HG03439 (cell line): ENCODE measurements around the gene MRO.

ENCODE experiments used
- ATAC-seq: cut with Tn5 transposase; IDR thresholded peaks from one replicate; pipeline ENCODE4 v1.9.1; 2021; ENCODE audit warnings: mild to moderate bottlenecking, moderate library complexity; ENCODE audit not compliant: unreplicated experiment

The MRO gene

DNA sequence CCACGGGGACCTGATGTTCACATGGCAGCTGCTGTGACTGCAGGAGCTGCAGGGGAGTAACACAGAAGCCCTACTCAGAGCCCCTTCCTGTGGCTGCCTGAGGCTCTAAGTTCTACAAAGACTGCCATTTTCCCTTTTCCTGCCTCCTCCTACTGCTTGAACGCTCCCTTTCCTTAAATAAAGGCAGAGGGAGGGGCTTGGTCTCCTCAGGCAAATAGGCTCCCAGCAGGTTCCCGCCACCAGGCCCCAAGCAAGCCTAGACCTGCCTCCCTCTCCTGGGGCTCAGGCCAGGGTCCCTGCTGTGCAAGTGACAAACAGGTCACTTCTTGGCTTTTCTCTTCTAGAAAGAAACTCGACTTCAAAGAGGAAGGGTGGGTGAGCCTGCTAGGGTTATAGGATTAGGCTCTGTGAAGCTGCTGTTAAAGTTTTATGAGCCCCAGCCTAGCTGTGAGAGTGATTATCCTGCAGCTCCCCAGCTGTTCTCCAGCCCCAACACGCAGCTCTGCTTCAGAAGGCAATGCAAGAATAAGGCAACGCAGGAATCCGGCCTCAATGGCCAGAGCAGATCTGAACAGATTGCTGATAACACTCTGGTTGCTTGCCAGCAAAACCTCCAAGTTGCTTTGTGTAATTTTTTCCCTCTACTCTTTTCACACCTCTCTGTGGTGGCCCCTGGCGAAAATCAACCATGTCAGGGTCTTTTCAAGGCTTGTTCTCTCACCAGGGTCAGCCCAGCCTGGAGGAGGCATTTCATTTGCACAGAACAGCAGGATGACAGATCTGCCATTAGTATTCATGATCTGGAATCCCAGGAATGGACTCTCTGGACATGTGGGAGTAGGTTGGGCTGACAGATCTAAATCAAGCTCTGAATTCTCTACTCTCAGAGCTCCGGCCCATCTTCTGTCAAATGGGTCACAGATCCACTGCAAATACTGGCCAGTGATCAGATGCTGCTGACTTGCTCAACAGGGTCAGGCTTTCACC is 71.3 kb downstream of the MRO start:
- ATAC-seq, result no peak

DNA sequence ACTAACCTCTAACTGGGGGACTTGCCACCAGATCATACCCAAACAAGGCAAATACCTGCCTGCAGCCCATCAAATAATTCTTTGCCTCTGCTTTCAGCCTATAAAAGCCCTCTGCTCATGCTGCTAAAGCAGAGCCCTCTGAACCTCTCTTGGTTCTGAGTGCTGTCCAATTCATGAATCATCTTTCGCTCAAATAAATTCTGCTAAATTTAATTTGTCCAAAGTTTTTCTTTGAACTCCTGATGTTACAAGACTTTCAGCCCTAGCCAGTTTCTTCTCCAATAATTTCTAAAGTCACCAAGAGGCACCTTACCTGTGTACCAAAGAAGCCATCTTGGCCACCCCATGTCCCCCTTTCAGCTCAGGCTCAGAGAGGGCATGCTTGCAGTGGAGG is 72.0 kb downstream of the MRO start:
- no peak for ATAC-seq

DNA sequence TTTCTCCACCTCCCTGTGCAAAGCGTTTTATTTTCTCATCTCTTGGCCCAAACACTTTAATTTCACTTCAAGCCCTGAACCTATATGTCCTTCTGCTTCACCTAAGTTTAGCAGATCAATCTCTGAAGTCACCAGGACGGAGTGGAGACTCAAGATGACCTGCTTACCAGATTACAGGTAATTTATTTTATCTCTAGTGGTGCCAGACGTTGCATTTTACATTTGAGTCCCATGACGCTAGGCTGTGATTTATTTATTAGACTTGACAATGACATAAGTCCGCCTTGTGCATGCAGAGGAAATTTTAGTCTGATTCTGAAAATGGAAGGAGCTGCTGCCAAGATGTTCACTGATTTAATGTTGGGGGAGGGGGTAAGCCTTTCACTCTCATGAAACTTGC is 73.9 kb downstream of the MRO start:
- ATAC-seq, result no peak
